Mucosa of stomach (tissue), 1 donor: ENCODE data around the gene GPN2.
A peak's percentile ranks its signal among the peaks of the same experiment; 100 is the strongest.

Experiments
- H3K27me3 ChIP-seq: one replicate; pipeline ENCODE4 v1.7.0; 2013; ENCODE audit warnings: mild to moderate bottlenecking, low read length; ENCODE audit not compliant: control insufficient read depth, insufficient read depth
- H3K36me3 ChIP-seq: one replicate; pipeline ENCODE4 v1.7.0; 2013; ENCODE audit warnings: low read length; ENCODE audit not compliant: control insufficient read depth, insufficient read depth
- H3K4me1 ChIP-seq: one replicate; pipeline ENCODE4 v1.7.0; 2013; ENCODE audit warnings: mild to moderate bottlenecking, low read length; ENCODE audit not compliant: control insufficient read depth, insufficient read depth
- H3K4me3 ChIP-seq: one replicate; pipeline ENCODE4 v1.7.0; 2013; ENCODE audit warnings: low read length
- H3K9ac ChIP-seq: one replicate; pipeline ENCODE4 v1.7.0; 2013; ENCODE audit warnings: mild to moderate bottlenecking, low read length, moderate library complexity
- H3K9me3 ChIP-seq: one replicate; pipeline ENCODE4 v1.7.0; 2013; ENCODE audit warnings: mild to moderate bottlenecking, low read length, moderate library complexity; ENCODE audit not compliant: control insufficient read depth
- donor health status: Pancreatic carcinoma.

Gene GPN2

GRCh38 chr1:26913754-26914619, 23.9 kb upstream of the GPN2 start, which contains the start of gene NR0B2:
Gene NR0B2 (minus strand): TSS chr1:26913975. CDS start chr1:26913940, 35 bp downstream.
- peaks cover 55% of the 10 kb centered on the region for H3K4me1 ChIP-seq
- H3K4me3 ChIP-seq = peak within 1 kb of the TSS; percentile 67
- peak within 1 kb of the TSS; percentile 93 for H3K9ac ChIP-seq
- no peaks in the 10 kb centered on the region for H3K36me3 ChIP-seq
- H3K9me3 ChIP-seq = no peaks in the 10 kb centered on the region
- H3K27me3 ChIP-seq = no peaks in the 10 kb centered on the region

- Histone ChIP-seq H3K4me3 (peak overlapping the region; percentile 67), H3K9ac (peak overlapping the region; percentile 93), H3K36me3 (no peaks in the 10 kb centered on the region)
These were observed 23.3 kb upstream of the GPN2 start for GRCh38 chr1:26913389-26913753.

GRCh38 chr1:26912147-26912490, 22.0 kb upstream of the GPN2 start:
- peak overlapping the region; percentile 67 for H3K4me3 ChIP-seq

More at GRCh38 chr1:26913389-26913753, 23.3 kb upstream of the GPN2 start:
- H3K4me1 ChIP-seq = peaks cover 55% of the 10 kb centered on the region
- no peaks in the 10 kb centered on the region for H3K9me3 ChIP-seq
- no peaks in the 10 kb centered on the region for H3K27me3 ChIP-seq

GRCh38 chr1:26911399-26912146, 21.5 kb upstream of the GPN2 start:
- H3K4me3 ChIP-seq = peak overlapping the region; percentile 67
- H3K9ac ChIP-seq = peak overlapping the region; percentile 93
- no peaks in the 10 kb centered on the region for H3K36me3 ChIP-seq
- H3K27me3 ChIP-seq = no peaks in the 10 kb centered on the region
- peaks cover 59% of the 10 kb centered on the region for H3K4me1 ChIP-seq
- no peaks in the 10 kb centered on the region for H3K9me3 ChIP-seq

More at GRCh38 chr1:26912147-26912490, 22.0 kb upstream of the GPN2 start:
- Histone ChIP-seq H3K9me3 (no peaks in the 10 kb centered on the region), H3K27me3 (no peaks in the 10 kb centered on the region), H3K9ac (peak overlapping the region; percentile 93), H3K36me3 (no peaks in the 10 kb centered on the region), H3K4me1 (peaks cover 58% of the 10 kb centered on the region)

GRCh38 chr1:26910343-26911160, 20.5 kb upstream of the GPN2 start:
- Histone ChIP-seq H3K36me3 (no peaks in the 10 kb centered on the region), H3K9ac (peak overlapping the region; percentile 24), H3K4me1 (peaks cover 58% of the 10 kb centered on the region), H3K9me3 (no peaks in the 10 kb centered on the region), H3K27me3 (no peaks in the 10 kb centered on the region), H3K4me3 (no peak overlapping the region)

- H3K9ac ChIP-seq = peak overlapping the region; percentile 24
- no peaks in the 10 kb centered on the region for H3K27me3 ChIP-seq
- peaks cover 53% of the 10 kb centered on the region for H3K4me1 ChIP-seq
- H3K4me3 ChIP-seq = no peak overlapping the region
- no peaks in the 10 kb centered on the region for H3K36me3 ChIP-seq
- H3K9me3 ChIP-seq = no peaks in the 10 kb centered on the region
These were observed 19.9 kb upstream of the GPN2 start for GRCh38 chr1:26909951-26910342.

GRCh38 chr1:26907071-26907917, 17.2 kb upstream of the GPN2 start:
- Histone ChIP-seq H3K36me3 (no peaks in the 10 kb centered on the region), H3K9ac (no peak overlapping the region), H3K27me3 (no peaks in the 10 kb centered on the region), H3K9me3 (no peaks in the 10 kb centered on the region), H3K4me3 (no peak overlapping the region), H3K4me1 (peaks cover 39% of the 10 kb centered on the region)

- Histone ChIP-seq H3K36me3 (no peaks in the 10 kb centered on the region), H3K4me3 (peak overlapping the region; percentile 75), H3K9me3 (no peaks in the 10 kb centered on the region), H3K4me1 (peaks cover 16% of the 10 kb centered on the region), H3K27me3 (no peaks in the 10 kb centered on the region), H3K9ac (peak overlapping the region; percentile 95)
These were observed 10.9 kb upstream of the GPN2 start for GRCh38 chr1:26900815-26901511.

GRCh38 chr1:26900001-26900814, 10.1 kb upstream of the GPN2 start, which contains the start of gene GPATCH3:
Gene GPATCH3 (minus strand): TSS chr1:26900467. CDS start chr1:26900442, 25 bp downstream.
- no peaks in the 10 kb centered on the region for H3K36me3 ChIP-seq
- H3K27me3 ChIP-seq = no peaks in the 10 kb centered on the region
- peaks cover 11% of the 10 kb centered on the region for H3K4me1 ChIP-seq
- H3K4me3 ChIP-seq = peak within 1 kb of the TSS; percentile 75
- H3K9ac ChIP-seq = peak within 1 kb of the TSS; percentile 95
- no peaks in the 10 kb centered on the region for H3K9me3 ChIP-seq

- Histone ChIP-seq H3K9ac (no peak overlapping the region), H3K27me3 (no peaks in the 10 kb centered on the region), H3K4me3 (no peak overlapping the region), H3K4me1 (peaks cover 11% of the 10 kb centered on the region), H3K9me3 (no peaks in the 10 kb centered on the region), H3K36me3 (no peaks in the 10 kb centered on the region)
These were observed 7.3 kb upstream of the GPN2 start for GRCh38 chr1:26897351-26897750.
